ENCODE results near the gene SVIL.
A peak's percentile ranks its signal among the peaks of the same experiment; 100 is the strongest.

Gene SVIL

DNA sequence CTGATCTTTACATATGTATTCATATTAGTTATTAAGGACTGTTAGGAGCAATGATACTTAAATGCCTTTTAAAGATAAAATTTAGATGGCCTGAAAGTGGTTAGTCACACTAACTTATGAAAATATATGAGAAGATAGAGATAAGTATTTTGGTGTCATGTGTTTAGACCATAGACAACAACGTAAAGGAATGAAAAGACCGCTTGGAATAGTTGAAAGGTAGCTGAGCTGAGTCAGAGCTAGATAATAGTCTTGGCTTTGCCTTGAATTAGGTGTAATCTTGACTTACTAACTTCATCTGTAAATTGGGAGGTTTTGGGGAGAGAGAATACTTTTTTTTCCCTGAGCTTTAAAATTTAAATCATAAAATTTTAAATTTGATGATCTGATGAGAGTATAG is 218.9 kb downstream of the SVIL start:
- TF ChIP-seq, protein P1, sequence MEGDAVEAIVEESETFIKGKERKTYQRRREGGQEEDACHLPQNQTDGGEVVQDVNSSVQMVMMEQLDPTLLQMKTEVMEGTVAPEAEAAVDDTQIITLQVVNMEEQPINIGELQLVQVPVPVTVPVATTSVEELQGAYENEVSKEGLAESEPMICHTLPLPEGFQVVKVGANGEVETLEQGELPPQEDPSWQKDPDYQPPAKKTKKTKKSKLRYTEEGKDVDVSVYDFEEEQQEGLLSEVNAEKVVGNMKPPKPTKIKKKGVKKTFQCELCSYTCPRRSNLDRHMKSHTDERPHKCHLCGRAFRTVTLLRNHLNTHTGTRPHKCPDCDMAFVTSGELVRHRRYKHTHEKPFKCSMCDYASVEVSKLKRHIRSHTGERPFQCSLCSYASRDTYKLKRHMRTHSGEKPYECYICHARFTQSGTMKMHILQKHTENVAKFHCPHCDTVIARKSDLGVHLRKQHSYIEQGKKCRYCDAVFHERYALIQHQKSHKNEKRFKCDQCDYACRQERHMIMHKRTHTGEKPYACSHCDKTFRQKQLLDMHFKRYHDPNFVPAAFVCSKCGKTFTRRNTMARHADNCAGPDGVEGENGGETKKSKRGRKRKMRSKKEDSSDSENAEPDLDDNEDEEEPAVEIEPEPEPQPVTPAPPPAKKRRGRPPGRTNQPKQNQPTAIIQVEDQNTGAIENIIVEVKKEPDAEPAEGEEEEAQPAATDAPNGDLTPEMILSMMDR (IDR thresholded peaks at IDR 0.05; ENCODE audit: insufficient read depth, low read depth, low read length, missing control alignments), result no peak
- no peak overlapping the region for H3K4me3 ChIP-seq (ENCODE audit: low read length)
- no peak for DNase-seq (ENCODE audit: low read depth)

DNA sequence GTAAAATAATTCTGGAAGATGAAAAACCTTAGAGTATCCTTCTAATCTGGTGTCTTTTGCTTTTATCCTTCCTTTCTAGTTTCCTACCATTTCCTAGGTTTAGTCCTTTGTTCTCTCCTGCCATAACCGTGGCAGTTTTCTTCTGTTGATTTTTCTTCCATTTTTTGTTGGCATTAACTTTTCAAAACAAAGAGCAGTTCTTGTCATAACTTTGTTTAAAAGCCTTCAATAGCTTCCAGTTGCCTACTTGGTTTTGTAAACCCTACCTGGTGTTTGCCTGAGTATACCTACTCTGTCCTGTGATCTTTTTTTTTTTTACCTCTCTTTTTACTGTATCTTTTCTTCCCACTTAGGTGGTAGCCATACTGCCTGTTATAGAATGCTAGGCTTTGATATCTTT is 220.3 kb downstream of the SVIL start:
- TF ChIP-seq, protein P1 (IDR thresholded peaks at IDR 0.05; ENCODE audit: insufficient read depth, low read depth, low read length, missing control alignments), result no peak

DNA sequence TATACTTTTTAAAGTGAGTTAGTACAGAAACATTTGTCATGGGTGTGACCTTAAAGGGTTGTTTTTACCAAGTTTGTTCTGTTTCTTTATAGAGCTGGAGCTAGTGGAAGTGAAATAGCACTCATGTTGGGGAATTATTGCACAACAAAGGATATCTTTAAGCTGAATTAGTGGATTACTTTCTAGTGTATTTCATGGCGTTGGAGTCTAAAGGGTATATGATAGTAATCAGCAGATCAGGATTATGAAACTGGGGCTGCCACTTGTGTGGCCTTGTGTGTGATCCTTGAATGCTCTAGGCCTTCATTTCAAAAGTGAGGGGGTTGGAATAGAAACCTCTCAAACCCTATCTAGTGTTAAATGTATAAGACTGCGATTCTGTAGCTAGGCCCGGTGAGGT is 222.3 kb downstream of the SVIL start:
- TF ChIP-seq, protein P1 (IDR thresholded peaks at IDR 0.05; ENCODE audit: insufficient read depth, low read depth, low read length, missing control alignments), result no peak
- no peak overlapping the region for H3K4me3 ChIP-seq (ENCODE audit: low read length)
- DNase-seq (ENCODE audit: low read depth), result no peak

More for the DNA sequence above, 220.3 kb downstream of the SVIL start:
- no peak overlapping the region for H3K4me3 ChIP-seq (ENCODE audit: low read length)
- DNase-seq (ENCODE audit: low read depth), result no peak

DNA sequence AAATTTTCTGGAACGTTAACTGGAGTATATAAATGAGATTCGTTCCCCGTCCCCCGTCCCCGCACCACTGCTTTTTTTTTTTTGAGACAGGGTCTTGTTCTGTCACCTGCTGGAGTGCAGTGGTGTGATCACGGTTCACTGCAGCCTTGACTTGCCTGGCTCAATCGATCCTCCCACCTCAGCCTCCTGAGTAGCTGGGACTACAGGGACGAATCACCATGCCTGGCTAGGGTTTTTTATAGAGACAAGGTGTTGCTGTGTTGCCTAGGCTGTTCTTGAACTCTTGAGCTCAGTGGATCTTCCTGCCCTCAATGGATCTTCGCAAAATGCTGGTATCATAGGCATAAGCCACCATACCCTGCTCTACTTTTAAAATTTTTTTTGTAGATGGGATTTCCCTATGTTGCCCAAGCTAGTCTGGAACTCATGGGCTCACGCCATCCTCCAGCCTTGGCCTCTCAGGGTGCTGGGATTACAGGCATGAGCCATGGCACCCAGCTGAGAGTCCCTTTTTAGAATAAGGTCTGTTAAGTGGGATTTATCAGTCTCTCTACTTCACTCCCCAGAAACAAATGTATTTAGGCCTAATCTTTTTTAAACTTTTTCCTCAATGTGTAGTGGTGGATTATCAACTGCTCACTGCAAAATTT is 223.0 kb downstream of the SVIL start:
- TF ChIP-seq, protein P1 (IDR thresholded peaks at IDR 0.05; ENCODE audit: insufficient read depth, low read depth, low read length, missing control alignments), result no peak
- H3K4me3 ChIP-seq (ENCODE audit: low read length), result no peak overlapping the region
- DNase-seq (ENCODE audit: low read depth), result no peak

DNA sequence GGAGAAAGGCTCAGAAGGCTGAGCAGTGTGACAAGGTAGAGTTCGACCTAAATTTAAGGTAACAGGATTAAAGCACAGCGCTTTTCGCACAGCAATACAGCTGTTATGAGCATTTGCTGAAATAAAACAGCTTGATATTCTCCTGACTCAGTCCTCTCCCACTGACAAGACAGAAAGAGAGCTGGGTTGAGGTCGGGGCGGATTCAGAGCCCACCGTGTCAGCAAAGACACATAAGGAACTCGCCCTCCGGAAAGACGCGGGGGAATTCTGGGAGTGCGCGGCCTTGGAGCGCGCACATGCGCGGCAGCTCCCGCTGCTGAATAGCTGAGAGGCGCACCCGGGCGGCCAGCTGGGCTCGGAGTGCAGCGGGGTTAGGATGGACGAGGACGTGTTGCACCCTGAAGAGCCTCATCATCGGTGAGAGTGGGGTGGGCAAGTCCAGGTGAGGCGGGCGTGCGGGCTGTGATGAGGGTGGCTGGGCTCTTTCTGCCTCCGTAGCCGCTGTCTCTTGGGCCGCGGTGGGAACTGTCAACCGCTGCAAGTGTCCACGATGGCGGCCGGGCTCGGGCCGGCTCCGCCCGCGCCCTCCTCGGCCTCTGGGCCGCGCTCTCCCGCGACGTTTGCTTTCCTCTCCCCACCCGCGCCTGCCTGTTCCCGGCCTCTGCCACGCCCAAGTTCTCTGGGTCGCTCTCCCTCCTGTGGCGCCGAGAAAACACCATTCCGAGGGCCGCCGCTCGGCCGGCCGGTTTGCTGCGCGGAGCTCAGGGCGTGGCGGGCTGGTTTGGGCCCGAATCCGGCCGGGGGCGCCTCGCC is 225.3 kb downstream of the SVIL start:
- DNase-seq (ENCODE audit: low read depth), result peak; percentile 61
- TF ChIP-seq, protein P1 (IDR thresholded peaks at IDR 0.05; ENCODE audit: insufficient read depth, low read depth, low read length, missing control alignments), result no peak

DNA sequence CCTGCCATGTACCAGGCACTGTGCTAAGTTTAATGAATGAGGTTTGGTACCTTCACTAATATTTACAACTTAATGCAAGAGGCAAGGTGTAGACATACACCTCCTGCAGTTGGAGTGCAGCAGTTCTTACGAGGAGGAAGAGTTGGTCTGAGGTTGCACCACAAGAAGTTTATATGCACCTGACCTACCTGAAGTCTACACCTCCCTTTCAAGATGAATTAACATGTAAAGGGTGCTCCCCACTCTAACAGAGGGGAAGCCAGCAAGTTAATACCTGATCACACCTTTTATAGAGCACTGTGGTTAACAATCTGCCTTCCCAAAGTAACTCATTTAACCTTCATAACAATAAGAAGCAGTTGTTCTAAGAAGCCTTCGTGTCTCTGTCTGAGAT is 225.9 kb downstream of the SVIL start:
- H3K4me3 ChIP-seq (ENCODE audit: low read length), result peak overlapping the region; percentile 80
- DNase-seq (ENCODE audit: low read depth), result no peak
- TF ChIP-seq, protein P1 (IDR thresholded peaks at IDR 0.05; ENCODE audit: insufficient read depth, low read depth, low read length, missing control alignments), result no peak

More for the DNA sequence above, 225.3 kb downstream of the SVIL start:
- H3K4me3 ChIP-seq (ENCODE audit: low read length), result peak overlapping the region; percentile 80
